Kidney tubule cell (primary cell): Measurements from ENCODE around the gene ATAD3B.
"Not testable (repeated sequence)": the region's sequence is repeated elsewhere in the genome, so short reads cannot be mapped to it uniquely, and the experiment has no call there.

Experiments
- DNase-seq: peaks from one replicate; pipeline ENCODE4 v3.0.0-alpha.2; 2018; ENCODE audit warnings: low spot score

Gene ATAD3B

GRCh38 chr1:1479547-1480487 lies 8.3 kb downstream of the ATAD3B start:
- no peak for DNase-seq

GRCh38 chr1:1480488-1480867 lies 8.9 kb downstream of the ATAD3B start:
- DNase-seq = not testable (repeated sequence)

DNA sequence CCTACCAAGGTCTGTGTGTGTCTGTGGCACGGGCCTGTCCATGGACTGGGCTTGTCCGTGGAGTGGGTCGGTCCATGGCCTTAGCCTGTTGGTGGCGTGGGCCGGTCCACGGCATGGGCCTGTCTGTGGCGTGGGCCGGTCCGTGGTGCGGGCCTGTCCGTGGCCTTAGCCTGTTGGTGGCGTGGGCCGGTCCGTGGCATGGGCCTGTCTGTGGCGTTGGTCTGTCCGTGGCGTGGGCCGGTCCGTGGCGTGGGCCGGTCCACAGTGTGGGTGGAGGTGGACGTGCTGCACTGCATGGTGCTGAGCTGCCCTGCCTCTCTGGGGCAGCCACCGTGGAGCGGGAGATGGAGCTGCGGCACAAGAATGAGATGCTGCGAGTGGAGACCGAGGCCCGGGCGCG lies 10.2 kb downstream of the ATAD3B start:
- DNase-seq = not testable (repeated sequence)

- no peak for DNase-seq
Observed at GRCh38 chr1:1482856-1483255, 11.3 kb downstream of the ATAD3B start.

DNA sequence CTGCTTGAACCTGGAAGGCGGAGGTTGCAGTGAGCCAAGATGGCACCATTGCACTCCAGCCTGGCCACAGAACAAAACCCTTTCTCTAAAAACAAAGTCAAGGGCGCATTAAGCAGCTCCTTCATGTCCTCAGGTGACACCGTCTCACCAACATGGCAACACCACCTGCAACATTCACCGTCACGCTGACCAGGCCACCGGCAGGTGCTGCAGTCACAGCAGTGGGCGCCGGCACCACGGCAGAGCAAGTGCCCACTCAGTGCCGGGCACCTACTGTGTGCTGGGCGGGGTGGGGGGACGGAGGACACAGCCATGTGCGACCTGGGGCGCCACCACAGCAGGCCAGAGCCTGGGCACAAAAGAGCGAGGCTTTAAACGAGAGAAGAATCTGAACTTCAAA lies 12.1 kb downstream of the ATAD3B start:
- no peak for DNase-seq

GRCh38 chr1:1484976-1485750 lies 13.6 kb downstream of the ATAD3B start:
- DNase-seq = not testable (repeated sequence)

- DNase-seq = not testable (repeated sequence)
Observed at GRCh38 chr1:1485755-1486317, 14.3 kb downstream of the ATAD3B start.

GRCh38 chr1:1487701-1488100 lies 16.1 kb downstream of the ATAD3B start:
- no peak for DNase-seq

GRCh38 chr1:1489231-1489630 lies 17.7 kb downstream of the ATAD3B start:
- DNase-seq = no peak

DNA sequence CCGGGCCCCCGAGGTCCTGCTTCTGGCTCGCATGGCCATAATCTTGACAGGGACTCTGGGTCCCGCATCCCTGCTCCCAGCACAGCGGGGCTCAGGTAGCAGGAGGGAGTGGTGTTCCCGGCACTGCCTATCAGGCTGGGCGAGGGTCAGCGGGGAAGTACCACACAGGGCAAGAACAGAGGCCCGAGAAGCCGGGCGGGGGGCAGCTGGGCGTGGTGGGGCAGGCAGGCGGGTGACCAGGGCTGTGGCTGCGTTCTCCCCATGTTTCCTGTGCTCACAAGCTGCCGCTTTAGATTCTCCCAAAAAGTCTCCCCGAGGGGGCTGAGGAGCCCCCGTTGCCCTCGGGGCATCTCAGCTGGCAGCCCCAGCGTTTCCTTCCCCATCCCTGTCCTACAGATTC lies 18.3 kb downstream of the ATAD3B start:
- no peak for DNase-seq

- no peak for DNase-seq
Observed at GRCh38 chr1:1490633-1491230, 19.2 kb downstream of the ATAD3B start.

DNA sequence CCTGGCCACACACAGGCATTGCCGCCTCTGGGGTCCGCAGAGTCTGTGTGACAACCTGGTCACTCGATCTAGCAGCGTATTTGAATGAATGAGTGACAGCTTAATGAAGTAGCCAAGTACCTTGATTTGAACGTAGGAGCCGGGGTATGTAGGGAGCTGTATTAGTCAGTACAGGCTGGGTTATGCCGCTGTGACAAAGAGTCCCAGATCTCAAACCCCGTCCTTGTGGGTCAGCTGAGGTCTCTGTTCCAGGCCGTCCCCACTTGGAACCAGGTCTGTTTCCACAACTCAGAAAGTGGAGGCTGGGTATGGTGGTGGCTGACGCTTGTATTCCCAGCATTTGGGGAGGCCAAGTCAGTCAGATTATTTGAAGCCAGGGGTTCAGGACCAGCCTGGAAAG lies 20.0 kb downstream of the ATAD3B start:
- no peak for DNase-seq

DNA sequence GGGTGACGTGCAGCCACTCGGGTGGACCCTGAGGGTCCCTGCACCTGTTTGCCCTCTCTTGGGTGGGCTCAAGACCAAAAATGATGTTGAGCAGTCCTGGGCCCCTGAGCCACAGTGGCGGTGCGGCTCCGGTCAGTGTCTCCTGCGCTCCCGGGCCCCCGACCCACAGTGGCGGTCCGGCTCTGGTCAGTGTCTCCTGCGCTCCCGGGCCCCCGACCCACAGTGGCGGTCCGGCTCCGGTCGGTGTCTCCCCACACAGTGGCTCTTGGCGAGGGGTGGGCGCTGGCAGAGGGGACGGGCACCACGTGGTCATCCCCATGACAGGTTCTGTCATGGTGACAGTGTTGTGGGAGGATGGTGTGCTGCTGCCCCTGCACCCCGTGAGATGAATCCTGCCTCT lies 22.7 kb downstream of the ATAD3B start:
- not testable (repeated sequence) for DNase-seq

DNA sequence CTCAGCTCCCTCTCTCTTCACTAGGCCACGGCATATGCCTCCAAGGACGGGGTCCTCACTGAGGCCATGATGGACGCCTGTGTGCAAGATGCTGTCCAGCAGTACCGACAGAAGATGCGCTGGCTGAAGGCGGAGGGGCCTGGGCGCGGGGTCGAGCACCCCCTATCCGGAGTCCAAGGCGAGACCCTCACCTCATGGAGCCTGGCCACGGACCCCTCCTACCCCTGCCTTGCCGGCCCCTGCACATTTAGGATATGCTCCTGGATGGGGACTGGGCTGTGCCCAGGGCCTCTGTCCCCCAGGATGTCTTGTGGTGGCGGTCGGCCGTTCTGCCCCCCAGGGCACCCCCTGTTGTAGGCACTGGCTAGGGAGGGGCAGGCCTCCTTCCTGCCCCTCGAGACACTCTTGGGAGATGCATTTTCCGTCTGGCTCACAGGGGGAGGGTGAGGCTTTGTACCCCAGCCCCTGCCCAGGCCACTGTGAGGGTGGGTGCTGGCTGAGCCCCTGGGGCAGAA lies 24.0 kb downstream of the ATAD3B start:
- DNase-seq = not testable (repeated sequence)

- peak; percentile 86 for DNase-seq
Observed at GRCh38 chr1:1504777-1505365, 33.3 kb downstream of the ATAD3B start.

- peak; percentile 42 for DNase-seq
Observed at GRCh38 chr1:1505366-1505798, 33.8 kb downstream of the ATAD3B start.

- not testable (repeated sequence) for DNase-seq
Observed at GRCh38 chr1:1505801-1506200, 34.2 kb downstream of the ATAD3B start.

DNA sequence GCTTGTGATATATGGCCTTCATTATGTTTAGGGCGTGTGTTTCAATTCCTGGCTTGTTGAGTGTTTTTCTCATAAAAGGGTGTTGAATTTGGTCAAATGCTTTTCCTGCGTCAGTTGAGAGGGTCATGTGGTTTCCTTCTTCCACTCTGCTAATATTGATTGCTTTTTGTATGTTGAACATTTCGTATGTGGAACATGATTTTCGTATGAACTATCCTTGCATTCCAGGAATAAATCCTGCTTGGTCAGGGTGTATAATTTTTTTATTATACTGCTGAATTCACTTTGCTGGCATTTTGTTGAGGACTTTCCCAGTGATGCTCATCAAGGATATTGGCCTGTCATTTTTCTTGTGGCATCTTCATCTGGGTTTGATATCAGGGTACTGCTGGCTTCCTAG lies 35.7 kb downstream of the ATAD3B start:
- no peak for DNase-seq

DNA sequence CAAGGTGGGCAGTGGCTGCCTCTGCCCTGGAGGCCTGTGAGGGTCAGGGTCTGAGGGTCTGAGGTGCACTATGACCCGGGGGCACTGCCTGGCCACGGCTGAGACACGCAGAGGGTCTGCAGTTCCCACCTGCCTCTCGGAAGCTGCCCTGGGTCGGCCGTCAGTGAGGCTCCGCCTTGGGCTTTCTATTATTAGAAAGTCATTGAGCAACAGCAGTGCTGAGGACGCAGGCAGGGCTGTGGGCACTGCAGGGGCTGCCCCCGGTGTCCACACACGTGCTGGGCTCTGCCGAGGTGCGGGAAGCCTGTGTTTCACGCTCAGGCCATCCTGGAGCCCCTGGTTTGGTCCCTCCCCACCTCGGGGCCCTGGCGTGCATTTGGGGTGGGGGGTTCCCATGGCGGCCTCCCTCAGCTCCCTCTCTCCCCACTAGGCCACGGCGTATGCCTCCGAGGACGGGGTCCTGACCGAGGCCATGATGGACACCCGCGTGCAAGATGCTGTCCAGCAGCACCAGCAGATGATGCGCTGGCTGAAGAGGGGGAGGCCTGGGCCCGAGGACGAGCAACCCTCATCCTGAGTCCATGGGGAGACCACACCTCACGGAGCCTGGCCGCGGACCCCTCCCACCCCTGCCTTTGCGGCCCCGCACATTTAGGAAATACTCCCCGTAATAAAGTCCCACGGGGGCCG lies 37.4 kb downstream of the ATAD3B start:
- not testable (repeated sequence) for DNase-seq

DNA sequence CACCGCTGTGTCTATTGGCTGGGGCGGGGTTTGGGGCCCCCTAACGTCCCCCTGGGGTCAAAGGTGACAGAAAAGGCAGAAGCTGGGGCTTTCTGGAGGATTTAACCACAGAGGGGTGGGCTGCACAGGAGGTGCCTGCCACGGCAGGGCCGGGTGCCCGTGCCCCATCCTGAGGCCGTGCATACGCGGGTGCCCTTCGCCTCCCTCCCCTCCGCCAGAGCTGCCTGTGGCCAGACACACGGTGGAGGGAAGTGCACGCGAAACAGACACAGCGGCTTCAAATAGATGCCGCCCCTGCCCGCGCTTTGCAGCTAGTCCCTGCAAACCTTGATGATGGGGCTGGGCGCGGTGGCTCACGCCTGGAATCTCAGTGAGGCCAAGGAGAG lies 37.9 kb downstream of the ATAD3B start:
- DNase-seq = not testable (repeated sequence)

GRCh38 chr1:1510912-1511532 lies 39.5 kb downstream of the ATAD3B start:
- peak; percentile 64 for DNase-seq
